ENCODE data around the gene ALDH3B2. TPM values are rescaled to one million over a fixed set of nuclear protein-coding genes. Genes with fewer than 3 reads are reported as not detected.
"Not testable (repeated sequence)": the region's sequence is repeated elsewhere in the genome, so short reads cannot be mapped to it uniquely, and the experiment has no call there.

ALDH3B2 gene, protein sequence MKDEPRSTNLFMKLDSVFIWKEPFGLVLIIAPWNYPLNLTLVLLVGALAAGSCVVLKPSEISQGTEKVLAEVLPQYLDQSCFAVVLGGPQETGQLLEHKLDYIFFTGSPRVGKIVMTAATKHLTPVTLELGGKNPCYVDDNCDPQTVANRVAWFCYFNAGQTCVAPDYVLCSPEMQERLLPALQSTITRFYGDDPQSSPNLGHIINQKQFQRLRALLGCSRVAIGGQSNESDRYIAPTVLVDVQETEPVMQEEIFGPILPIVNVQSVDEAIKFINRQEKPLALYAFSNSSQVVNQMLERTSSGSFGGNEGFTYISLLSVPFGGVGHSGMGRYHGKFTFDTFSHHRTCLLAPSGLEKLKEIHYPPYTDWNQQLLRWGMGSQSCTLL
- not detected for total RNA-seq

DNA sequence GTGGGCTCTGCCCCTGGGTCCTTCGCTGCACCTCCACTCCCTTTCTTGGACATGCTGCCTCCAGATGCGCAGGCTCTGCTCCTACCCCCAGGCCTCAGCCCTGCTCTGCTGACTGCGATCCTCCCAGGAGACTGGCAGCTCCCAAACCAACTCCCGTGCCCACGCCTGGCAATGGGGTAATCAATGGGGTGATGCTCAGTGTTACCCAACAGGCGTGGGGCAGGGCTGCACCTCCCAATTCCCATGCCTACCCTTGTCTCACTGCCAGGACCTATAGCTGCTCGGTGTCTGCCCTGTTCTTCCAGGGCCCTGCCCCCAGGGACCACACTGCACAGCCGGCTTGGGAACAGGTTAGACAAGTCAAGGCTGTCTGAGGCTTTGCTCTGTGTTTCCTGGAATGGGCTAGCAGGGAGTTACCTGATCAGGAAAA is at the start of gene ALDH3B2:
TSS of gene ALDH3B2 (minus strand) at position 182 of the 430 bp plus-strand sequence. CDS start 7,688 bp downstream, outside the sequence.
- no peak within 1 kb of the TSS for H3K27ac Mint-ChIP-seq
- DNase-seq (no peak), ATAC-seq (no peak)
- CTCF ChIA-PET, result interaction anchor here (0.6 kb wide), 2 partner anchors 10 to 492 kb away, joined by 3 read pairs; no protein-coding TSS in a partner anchor
- no peaks in the 10 kb centered on the region for H3K4me1 Mint-ChIP-seq
- no peaks in the 10 kb centered on the region for H3K27me3 Mint-ChIP-seq
- no peaks in the 10 kb centered on the region for H3K36me3 Mint-ChIP-seq (ENCODE audit: low read depth)
- intact Hi-C loops (cut with DNase I, micrococcal nuclease), result no loop called here
- POLR2A ChIA-PET, result no interaction called here
- H3K9me3 Mint-ChIP-seq (ENCODE audit: low read depth), result no peaks in the 10 kb centered on the region
- H3K4me3 Mint-ChIP-seq, result no peak within 1 kb of the TSS

DNA sequence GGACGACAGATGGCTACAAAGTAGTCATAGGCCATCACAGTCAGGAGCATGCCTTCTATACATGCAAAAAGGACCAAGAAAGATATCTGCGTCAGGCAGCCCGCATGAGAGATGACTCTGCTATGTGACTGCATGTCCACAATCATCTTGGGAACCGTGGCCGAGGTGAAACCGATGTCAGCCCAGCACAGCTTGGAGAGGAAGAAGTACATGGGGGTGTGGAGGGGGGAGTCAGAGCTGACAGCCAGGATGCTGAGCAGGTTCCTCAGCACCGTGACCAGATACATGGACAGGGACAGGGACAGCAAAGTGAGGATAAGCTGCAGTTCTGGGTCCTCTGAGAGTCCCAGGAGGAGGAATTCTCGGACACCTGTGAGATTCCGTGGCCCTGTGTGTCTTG is 48.6 kb upstream of the ALDH3B2 start:
- DNase-seq; H3K9me3 Mint-ChIP-seq (ENCODE audit: low read depth); POLR2A ChIA-PET; H3K27me3 Mint-ChIP-seq; ATAC-seq; H3K4me3 Mint-ChIP-seq; H3K27ac Mint-ChIP-seq; H3K36me3 Mint-ChIP-seq (ENCODE audit: low read depth): not testable (repeated sequence)
- intact Hi-C loops (cut with DNase I, micrococcal nuclease), result loop anchor here in 1 of 2 experiments (10.0 kb wide), 1 partner anchor 368 kb away; the partner anchor contains the start of gene POLD4
- H3K4me1 Mint-ChIP-seq, result peaks cover 14% of the 10 kb centered on the region
- CTCF ChIA-PET, result interaction anchor here (0.9 kb wide), 1 partner anchor 93 kb away, joined by 3 read pairs; the partner anchor contains the start of gene NUDT8

DNA sequence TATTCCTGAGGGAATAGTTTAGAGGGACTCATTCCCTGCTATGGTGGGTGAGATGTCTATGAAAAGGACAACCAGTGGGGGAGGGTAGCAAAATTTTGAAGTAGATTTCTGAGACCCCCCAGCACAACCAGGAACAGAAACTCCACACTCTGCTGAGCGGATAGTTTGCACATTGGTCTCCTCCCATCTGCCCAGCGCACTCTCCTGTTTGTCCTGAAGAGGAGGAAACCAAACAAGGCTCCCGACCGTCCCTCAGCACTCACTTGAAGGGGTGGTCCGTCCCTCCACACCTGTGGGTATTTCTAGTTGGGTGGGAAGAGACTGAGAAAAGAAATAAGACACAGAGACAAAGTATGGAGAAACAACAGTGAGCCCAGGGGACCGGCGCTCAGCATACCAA is 41.8 kb upstream of the ALDH3B2 start:
- DNase-seq; H3K4me3 Mint-ChIP-seq; H3K36me3 Mint-ChIP-seq (ENCODE audit: low read depth); POLR2A ChIA-PET; ATAC-seq; CTCF ChIA-PET; H3K4me1 Mint-ChIP-seq; H3K27ac Mint-ChIP-seq; H3K9me3 Mint-ChIP-seq (ENCODE audit: low read depth): not testable (repeated sequence)
- intact Hi-C loops (cut with DNase I, micrococcal nuclease), result loop anchor here in 1 of 2 experiments (10.0 kb wide), 1 partner anchor 81 kb away; the partner anchor contains the start of gene TBX10
- peaks cover 11% of the 10 kb centered on the region for H3K27me3 Mint-ChIP-seq

DNA sequence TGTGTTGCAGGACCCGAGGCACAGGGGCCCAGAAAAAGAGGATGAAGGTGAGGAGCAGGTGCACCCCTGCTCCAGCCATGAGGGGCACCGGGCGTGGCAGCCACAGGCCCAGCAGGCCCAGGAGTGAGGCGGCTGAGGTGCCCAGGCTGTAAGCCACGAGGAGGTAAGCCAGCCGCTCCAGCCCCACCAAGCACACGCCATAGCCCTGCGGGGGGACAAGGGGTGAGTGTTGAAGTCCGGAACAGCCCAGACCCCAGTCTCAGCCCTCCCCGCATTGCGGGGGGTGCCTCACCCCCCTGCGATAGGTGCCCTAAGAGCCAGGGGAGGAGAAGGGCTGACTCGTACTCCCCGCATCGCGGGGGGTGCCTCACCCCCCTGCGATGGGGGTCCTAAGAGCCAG is 41.4 kb upstream of the ALDH3B2 start:
- peaks cover 11% of the 10 kb centered on the region for H3K27me3 Mint-ChIP-seq
- H3K4me3 Mint-ChIP-seq; H3K36me3 Mint-ChIP-seq (ENCODE audit: low read depth); POLR2A ChIA-PET; ATAC-seq; H3K9me3 Mint-ChIP-seq (ENCODE audit: low read depth); CTCF ChIA-PET; DNase-seq; H3K27ac Mint-ChIP-seq; H3K4me1 Mint-ChIP-seq: not testable (repeated sequence)
- intact Hi-C loops (cut with DNase I, micrococcal nuclease), result loop anchor here in 1 of 2 experiments (10.0 kb wide), 1 partner anchor 81 kb away; the partner anchor contains the start of gene TBX10

DNA sequence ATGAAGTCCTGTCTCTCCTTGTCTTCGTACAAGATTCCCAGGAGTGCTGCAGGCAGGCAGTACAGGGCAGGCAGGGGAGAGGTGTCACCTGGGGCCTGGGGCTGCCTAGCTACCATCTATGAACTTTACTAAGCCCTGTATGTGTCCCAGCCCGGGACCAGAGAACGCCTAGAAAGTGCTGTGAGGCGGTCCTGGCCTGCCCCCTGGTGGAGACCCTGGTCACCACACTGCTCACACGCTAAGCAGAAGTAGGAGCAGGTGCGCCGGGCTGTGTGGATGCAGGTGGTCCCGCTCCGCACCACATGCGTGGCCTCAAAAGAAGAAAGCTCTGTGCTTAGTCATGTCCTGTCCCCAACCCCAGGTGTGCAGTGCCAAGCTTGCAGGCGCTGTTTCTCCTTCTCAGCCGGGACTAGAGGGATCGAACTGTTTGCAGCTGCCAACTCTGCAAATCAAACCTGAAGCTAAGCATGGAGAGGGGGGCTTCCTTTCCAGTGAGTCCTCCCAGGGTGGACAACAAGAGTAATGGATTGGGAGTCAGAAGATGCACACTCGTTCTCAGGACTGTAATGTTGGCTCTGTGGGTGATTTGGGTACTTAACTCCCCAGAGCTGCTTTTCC is 39.6 kb upstream of the ALDH3B2 start:
- ChIA-PET POLR2A (interaction anchor here (0.6 kb wide), 1 partner anchor 1425 kb away, joined by 6 read pairs; the partner anchor contains the start of gene YIF1A), CTCF (interaction anchor here (0.6 kb wide), 1 partner anchor 480 kb away, joined by 3 read pairs; no protein-coding TSS in a partner anchor)
- peak; percentile 77 for DNase-seq
- ATAC-seq; H3K4me3 Mint-ChIP-seq; H3K4me1 Mint-ChIP-seq; H3K27ac Mint-ChIP-seq; H3K9me3 Mint-ChIP-seq (ENCODE audit: low read depth); H3K27me3 Mint-ChIP-seq; H3K36me3 Mint-ChIP-seq (ENCODE audit: low read depth): not testable (repeated sequence)
- intact Hi-C loops (cut with DNase I, micrococcal nuclease), result loop anchor here (1.0 to 10.0 kb wide), 2 partner anchors 79 to 85 kb away; partner anchors contain the start of genes NUDT8 (in 1 of the 2) and TBX10 (in 1 of the 2)

DNA sequence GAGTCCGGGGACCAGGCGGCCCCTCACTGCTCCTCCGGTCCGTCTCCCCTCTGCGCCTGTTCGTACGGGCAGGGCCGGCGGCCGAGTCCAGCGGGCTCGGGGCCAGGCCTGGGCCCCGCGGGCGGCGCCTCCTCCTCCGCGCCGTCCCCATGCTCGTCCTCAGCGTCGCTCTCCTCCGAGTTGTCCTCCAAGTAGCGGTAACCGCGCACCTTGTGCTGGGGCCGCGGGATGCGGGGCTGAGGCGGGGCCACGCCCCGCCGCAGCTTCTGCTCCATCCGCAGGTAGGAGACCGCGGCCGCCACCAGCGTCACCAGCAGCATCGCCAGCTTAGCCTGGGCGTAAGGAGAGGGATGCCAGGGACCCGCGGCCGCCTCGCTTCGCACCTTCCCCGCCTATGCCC is 37.3 kb upstream of the ALDH3B2 start:
- H3K4me1 Mint-ChIP-seq; H3K4me3 Mint-ChIP-seq; CTCF ChIA-PET; H3K9me3 Mint-ChIP-seq (ENCODE audit: low read depth); DNase-seq; H3K36me3 Mint-ChIP-seq (ENCODE audit: low read depth); H3K27me3 Mint-ChIP-seq; H3K27ac Mint-ChIP-seq; ATAC-seq; POLR2A ChIA-PET: not testable (repeated sequence)
- intact Hi-C loops (cut with DNase I, micrococcal nuclease), result loop anchor here in 1 of 2 experiments (10.0 kb wide), 1 partner anchor 77 kb away; the partner anchor contains the start of gene TBX10

DNA sequence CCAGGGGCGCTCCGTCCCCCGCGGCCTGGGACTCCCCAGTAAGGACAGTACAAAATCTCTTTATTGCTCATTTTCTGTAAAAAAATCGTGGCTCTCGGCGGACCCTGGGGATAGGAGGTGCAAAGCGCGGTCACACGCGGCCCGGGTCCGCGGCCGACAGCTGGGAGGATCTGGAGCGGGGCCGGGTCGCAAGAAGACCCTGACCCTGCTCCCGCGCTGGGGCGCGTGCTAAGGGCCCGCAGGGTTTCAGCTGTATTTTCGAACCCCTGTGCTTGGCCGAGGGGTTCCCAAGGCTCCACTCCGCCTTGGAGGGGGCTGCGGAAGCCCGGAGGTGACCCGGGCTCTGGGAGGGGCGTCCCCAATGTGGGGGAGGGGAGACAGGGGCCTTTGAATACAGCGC is 36.8 kb upstream of the ALDH3B2 start:
- H3K9me3 Mint-ChIP-seq (ENCODE audit: low read depth), result not testable (repeated sequence)

DNA sequence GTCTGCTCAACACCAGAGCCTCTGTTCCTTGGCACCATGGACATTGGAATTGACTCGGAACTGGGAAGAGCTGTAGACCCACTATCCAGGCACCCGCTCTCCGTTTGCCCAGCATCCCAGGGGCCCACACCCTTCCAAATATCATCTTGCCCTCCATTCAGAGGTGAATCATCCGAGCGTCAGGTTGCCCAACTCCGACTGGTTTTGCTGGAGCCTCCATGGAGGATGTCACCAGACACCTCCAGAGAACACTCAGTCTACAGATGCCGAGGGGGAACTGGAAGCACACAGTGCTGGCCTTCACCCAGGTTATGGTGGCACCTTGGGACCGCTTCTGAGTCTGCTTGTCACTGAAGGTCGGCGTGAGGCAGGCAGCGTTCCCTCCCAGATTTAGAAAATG is 35.4 kb upstream of the ALDH3B2 start:
- H3K4me1 Mint-ChIP-seq; H3K27ac Mint-ChIP-seq; H3K27me3 Mint-ChIP-seq; H3K4me3 Mint-ChIP-seq; H3K9me3 Mint-ChIP-seq (ENCODE audit: low read depth); DNase-seq; H3K36me3 Mint-ChIP-seq (ENCODE audit: low read depth); ATAC-seq; POLR2A ChIA-PET: not testable (repeated sequence)
- CTCF ChIA-PET, result interaction anchor here (1.0 kb wide), 1 partner anchor 80 kb away, joined by 3 read pairs; the partner anchor contains the start of gene NUDT8
- intact Hi-C loops (cut with DNase I, micrococcal nuclease), result loop anchor here (5.0 to 10.0 kb wide), 2 partner anchors 63 to 75 kb away; partner anchors contain the start of gene TBX10 (in 1 of the 2)

More for the DNA sequence above, 36.8 kb upstream of the ALDH3B2 start:
- DNase-seq; POLR2A ChIA-PET; H3K27ac Mint-ChIP-seq; H3K27me3 Mint-ChIP-seq; H3K4me3 Mint-ChIP-seq; ATAC-seq; CTCF ChIA-PET; H3K36me3 Mint-ChIP-seq (ENCODE audit: low read depth); H3K4me1 Mint-ChIP-seq: not testable (repeated sequence)
- intact Hi-C loops (cut with DNase I, micrococcal nuclease), result loop anchor here in 1 of 2 experiments (10.0 kb wide), 1 partner anchor 76 kb away; the partner anchor contains the start of gene TBX10

DNA sequence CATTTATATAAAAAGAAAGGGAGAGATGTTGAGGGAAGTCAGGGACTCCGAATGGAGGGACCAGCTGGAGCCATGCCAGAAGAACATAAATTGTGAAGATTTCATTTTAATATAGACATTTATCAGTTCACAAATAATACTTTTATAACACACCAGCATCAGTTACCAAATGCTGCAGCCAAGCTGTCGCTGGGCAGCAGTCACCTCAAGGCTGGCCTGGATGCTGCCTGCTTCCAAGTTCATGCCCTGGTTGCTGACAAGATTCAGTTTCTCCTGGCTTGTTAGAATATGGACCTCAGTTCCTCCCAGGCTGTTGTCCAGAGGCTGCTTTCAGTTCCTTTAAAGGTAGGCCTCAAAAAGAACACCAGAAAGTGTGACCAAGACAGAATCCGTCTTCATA is 30.8 kb upstream of the ALDH3B2 start:
- intact Hi-C loops (cut with DNase I, micrococcal nuclease), result loop anchor here in 1 of 2 experiments (5.0 kb wide), 1 partner anchor 58 kb away; no protein-coding TSS in a partner anchor
- Mint-ChIP-seq H3K36me3 (ENCODE audit: low read depth) (no peaks in the 10 kb centered on the region), H3K4me3 (no peak overlapping the region), H3K27me3 (peaks cover 3% of the 10 kb centered on the region), H3K27ac (no peak overlapping the region), H3K9me3 (ENCODE audit: low read depth) (no peaks in the 10 kb centered on the region), H3K4me1 (no peaks in the 10 kb centered on the region)
- no peak for DNase-seq
- CTCF ChIA-PET, result no interaction called here
- ATAC-seq, result no peak
- POLR2A ChIA-PET, result no interaction called here

DNA sequence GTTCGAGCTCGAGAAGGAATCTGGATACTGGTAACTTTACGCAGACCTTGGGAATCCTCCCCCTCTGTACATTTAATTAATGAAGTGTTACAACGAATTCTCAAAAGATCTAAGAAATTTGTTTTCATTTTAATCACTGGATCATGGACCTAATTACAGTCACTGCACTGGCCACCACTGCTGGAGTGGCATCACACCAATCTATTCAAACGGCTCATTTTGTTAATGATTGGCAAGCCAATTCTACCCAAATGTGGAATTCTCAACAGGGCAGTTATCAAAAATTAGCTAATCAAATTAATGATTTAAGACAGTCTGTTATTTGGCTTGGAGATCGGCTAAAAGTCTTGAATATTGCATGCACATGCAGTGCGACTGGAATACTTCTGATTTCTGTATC is 30.1 kb upstream of the ALDH3B2 start:
- DNase-seq (no peak), ATAC-seq (no peak)
- intact Hi-C loops (cut with DNase I, micrococcal nuclease), result no loop called here
- H3K36me3 Mint-ChIP-seq (ENCODE audit: low read depth), result no peaks in the 10 kb centered on the region
- peaks cover 3% of the 10 kb centered on the region for H3K27me3 Mint-ChIP-seq
- H3K4me3 Mint-ChIP-seq, result no peak overlapping the region
- no peaks in the 10 kb centered on the region for H3K4me1 Mint-ChIP-seq
- no peaks in the 10 kb centered on the region for H3K9me3 Mint-ChIP-seq (ENCODE audit: low read depth)
- ChIA-PET CTCF (no interaction called here), POLR2A (no interaction called here)
- no peak overlapping the region for H3K27ac Mint-ChIP-seq

DNA sequence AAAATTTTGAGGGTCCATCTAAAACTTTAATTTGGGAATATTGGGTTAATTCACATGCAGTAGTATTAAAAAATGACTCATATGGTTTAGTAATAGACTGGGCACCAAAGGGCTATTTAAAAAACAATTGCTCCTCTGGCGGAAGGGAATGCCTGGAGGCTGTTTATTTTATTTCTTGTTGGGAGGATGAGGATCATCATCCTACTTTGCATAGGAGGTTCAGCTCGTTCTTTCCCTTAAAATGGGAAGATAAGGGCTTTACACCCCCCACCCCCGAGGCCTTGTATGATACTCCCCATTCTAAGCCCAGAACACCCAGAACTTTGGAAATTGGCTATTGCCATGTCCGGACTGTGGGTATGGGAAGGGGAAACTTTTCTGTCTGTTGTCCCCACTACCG is 29.3 kb upstream of the ALDH3B2 start:
- intact Hi-C loops (cut with DNase I, micrococcal nuclease); ATAC-seq; H3K4me1 Mint-ChIP-seq; DNase-seq; POLR2A ChIA-PET; H3K36me3 Mint-ChIP-seq (ENCODE audit: low read depth); H3K27me3 Mint-ChIP-seq; H3K9me3 Mint-ChIP-seq (ENCODE audit: low read depth); H3K4me3 Mint-ChIP-seq; H3K27ac Mint-ChIP-seq; CTCF ChIA-PET: not testable (repeated sequence)
